Endometrium (tissue), 2 donors: ENCODE results near the gene BAIAP2L1.

Experiments used
- FAIRE-seq: peaks from 2 replicates; lab custom pipeline; 2012; peaks lifted over from hg19 to GRCh38; lab: Jason Lieb, UNC
- donor health status: control.
- donor health status: control.

BAIAP2L1 gene

GRCh38 chr7:98293746-98294145 lies 107.1 kb downstream of the BAIAP2L1 start:
- FAIRE-seq: no peak

- no peak for FAIRE-seq
These were observed 107.6 kb downstream of the BAIAP2L1 start for GRCh38 chr7:98293265-98293664.

- no peak for FAIRE-seq
These were observed 109.2 kb downstream of the BAIAP2L1 start for GRCh38 chr7:98291717-98292116.

- FAIRE-seq: no peak
These were observed 111.5 kb downstream of the BAIAP2L1 start for GRCh38 chr7:98289333-98289875.

- FAIRE-seq: no peak
These were observed 112.6 kb downstream of the BAIAP2L1 start for GRCh38 chr7:98288064-98288823.

- no peak for FAIRE-seq
These were observed 113.4 kb downstream of the BAIAP2L1 start for GRCh38 chr7:98287486-98287959.

- no peak for FAIRE-seq
These were observed 114.0 kb downstream of the BAIAP2L1 start for GRCh38 chr7:98286701-98287485.

- FAIRE-seq: no peak
These were observed 114.8 kb downstream of the BAIAP2L1 start for GRCh38 chr7:98286093-98286539.

GRCh38 chr7:98285157-98286092 lies 115.5 kb downstream of the BAIAP2L1 start:
- FAIRE-seq: no peak

GRCh38 chr7:98284335-98285036 lies 116.4 kb downstream of the BAIAP2L1 start:
- no peak for FAIRE-seq

GRCh38 chr7:98283887-98284222 lies 117.0 kb downstream of the BAIAP2L1 start:
- no peak for FAIRE-seq

- no peak for FAIRE-seq
These were observed 117.6 kb downstream of the BAIAP2L1 start for GRCh38 chr7:98283127-98283886.

- FAIRE-seq: no peak
These were observed 118.2 kb downstream of the BAIAP2L1 start for GRCh38 chr7:98282703-98283102.

- FAIRE-seq: no peak
These were observed 118.9 kb downstream of the BAIAP2L1 start for GRCh38 chr7:98281757-98282606.

GRCh38 chr7:98280791-98281756 lies 119.8 kb downstream of the BAIAP2L1 start, which contains the start of gene BRI3:
Gene BRI3 (plus strand): TSS chr7:98281686. CDS start chr7:98281796, 110 bp downstream.
- no peak for FAIRE-seq

GRCh38 chr7:98280296-98280695 lies 120.6 kb downstream of the BAIAP2L1 start:
- FAIRE-seq: no peak

GRCh38 chr7:98278936-98279335 lies 122.0 kb downstream of the BAIAP2L1 start:
- no peak for FAIRE-seq

GRCh38 chr7:98278408-98278807 lies 122.5 kb downstream of the BAIAP2L1 start:
- FAIRE-seq: no peak
